KG1 (cell line): Measurements from ENCODE around the gene RTN4.

ENCODE experiments used
- DNase-seq: peaks from one replicate; lab custom pipeline; 2025; lab: John Stamatoyannopoulos, UW

Gene RTN4

GRCh38 chr2:54968561-54969218 lies 81.6 kb downstream of the RTN4 start:
- no peak for DNase-seq

- no peak for DNase-seq
Observed at GRCh38 chr2:54967759-54968365, 82.4 kb downstream of the RTN4 start.

- no peak for DNase-seq
Observed at GRCh38 chr2:54967269-54967668, 83.0 kb downstream of the RTN4 start.

GRCh38 chr2:54966837-54967236 lies 83.4 kb downstream of the RTN4 start:
- no peak for DNase-seq

GRCh38 chr2:54966165-54966832 lies 84.0 kb downstream of the RTN4 start:
- DNase-seq: no peak

GRCh38 chr2:54965425-54965824 lies 84.8 kb downstream of the RTN4 start:
- DNase-seq: no peak

GRCh38 chr2:54964816-54965215 lies 85.4 kb downstream of the RTN4 start:
- no peak for DNase-seq

- no peak for DNase-seq
Observed at GRCh38 chr2:54964271-54964670, 86.0 kb downstream of the RTN4 start.

- DNase-seq: no peak
Observed at GRCh38 chr2:54963476-54963875, 86.8 kb downstream of the RTN4 start.

GRCh38 chr2:54962935-54963440 lies 87.3 kb downstream of the RTN4 start:
- no peak for DNase-seq

GRCh38 chr2:54962511-54962910 lies 87.7 kb downstream of the RTN4 start:
- no peak for DNase-seq

- DNase-seq: no peak
Observed at GRCh38 chr2:54960164-54960563, 90.1 kb downstream of the RTN4 start.

GRCh38 chr2:54958717-54959371 lies 91.4 kb downstream of the RTN4 start:
- DNase-seq: no peak

GRCh38 chr2:54957321-54957999 lies 92.8 kb downstream of the RTN4 start:
- DNase-seq: no peak

- no peak for DNase-seq
Observed at GRCh38 chr2:54956111-54956627, 94.1 kb downstream of the RTN4 start.

GRCh38 chr2:54955358-54956110 lies 94.7 kb downstream of the RTN4 start:
- DNase-seq: no peak

GRCh38 chr2:54954705-54955357 lies 95.4 kb downstream of the RTN4 start:
- no peak for DNase-seq

- no peak for DNase-seq
Observed at GRCh38 chr2:54954158-54954557, 96.1 kb downstream of the RTN4 start.

GRCh38 chr2:54952978-54953456 lies 97.2 kb downstream of the RTN4 start:
- DNase-seq: no peak

- no peak for DNase-seq
Observed at GRCh38 chr2:54952425-54952824, 97.8 kb downstream of the RTN4 start.
